ENCODE results near the gene DLG3. TPM values are rescaled to one million over a fixed set of nuclear protein-coding genes. Genes with fewer than 3 reads are reported as not detected.

DLG3 gene
- total and polyA plus RNA-seq, 5 experiments from 2014 or later: 2.3 to 6.7 (median 5.6) TPM

GRCh38 chrX:70464051-70464450 lies 19.4 kb downstream of the DLG3 start:
- ATAC-seq: no peak
- POLR2A ChIA-PET: no interaction called here
- Mint-ChIP-seq H3K36me3 (peaks cover 5 to 15% (median 12%) of the 10 kb centered on the region in 3 donors), H3K27ac (peak overlapping the region in 1 of 10 donors; percentile 40), H3K4me3 (peak overlapping the region in 1 of 10 donors; percentile 26), H3K27me3 (no peaks in the 10 kb centered on the region), H3K4me1 (peaks cover 0 to 2% (median under 1%) of the 10 kb centered on the region in 4 donors), H3K9me3 (no peaks in the 10 kb centered on the region)
- DNase-seq: no peak

- Mint-ChIP-seq H3K27me3 (no peaks in the 10 kb centered on the region), H3K4me3 (no peak overlapping the region), H3K36me3 (peaks cover 3 to 11% (median 5%) of the 10 kb centered on the region in 3 donors), H3K27ac (no peak overlapping the region), H3K4me1 (peaks cover 5 to 14% (median 11%) of the 10 kb centered on the region in 4 donors), H3K9me3 (no peaks in the 10 kb centered on the region)
- POLR2A ChIA-PET: no interaction called here
- DNase-seq: no peak
- no peak for ATAC-seq
Observed at GRCh38 chrX:70466968-70467367, 22.3 kb downstream of the DLG3 start.

DNA sequence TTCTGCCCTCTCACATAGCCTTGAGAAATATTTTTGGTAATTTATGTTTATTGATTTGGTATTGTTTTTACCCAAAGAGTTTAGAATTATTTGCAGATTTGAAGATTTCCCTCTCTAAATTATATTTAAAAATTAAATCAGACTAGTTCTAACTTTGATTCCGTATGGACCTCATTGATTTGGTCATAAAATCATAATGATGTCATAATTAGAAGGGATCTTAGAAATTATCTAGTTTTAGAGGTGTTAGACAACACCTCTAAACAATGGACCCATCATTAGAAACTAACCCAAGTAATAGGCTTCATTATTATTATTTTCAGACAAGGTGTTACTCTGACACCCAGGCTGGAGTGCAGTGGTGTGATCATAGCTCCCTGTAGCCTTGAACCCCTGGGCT lies 24.1 kb downstream of the DLG3 start:
- H3K9me3 Mint-ChIP-seq: no peaks in the 10 kb centered on the region
- H3K27me3 Mint-ChIP-seq: no peaks in the 10 kb centered on the region
- ATAC-seq (no peak), DNase-seq (no peak)
- peaks cover 3 to 9% (median 5%) of the 10 kb centered on the region in 3 donors for H3K36me3 Mint-ChIP-seq
- POLR2A ChIA-PET: no interaction called here
- H3K4me3 Mint-ChIP-seq: no peak overlapping the region
- no peak overlapping the region for H3K27ac Mint-ChIP-seq
- H3K4me1 Mint-ChIP-seq: peaks cover 5 to 17% (median 11%) of the 10 kb centered on the region in 4 donors

- H3K27ac Mint-ChIP-seq: no peak overlapping the region
- peaks cover 5 to 8% (median 5%) of the 10 kb centered on the region in 3 donors for H3K36me3 Mint-ChIP-seq
- DNase-seq: no peak
- H3K4me3 Mint-ChIP-seq: no peak overlapping the region
- peak in 1 of 2 donors; percentile 33 for ATAC-seq
- peaks cover 6 to 17% (median 11%) of the 10 kb centered on the region in 4 donors for H3K4me1 Mint-ChIP-seq
- H3K9me3 Mint-ChIP-seq: no peaks in the 10 kb centered on the region
- H3K27me3 Mint-ChIP-seq: no peaks in the 10 kb centered on the region
- POLR2A ChIA-PET: no interaction called here
Observed at GRCh38 chrX:70470850-70471289, 26.2 kb downstream of the DLG3 start.

DNA sequence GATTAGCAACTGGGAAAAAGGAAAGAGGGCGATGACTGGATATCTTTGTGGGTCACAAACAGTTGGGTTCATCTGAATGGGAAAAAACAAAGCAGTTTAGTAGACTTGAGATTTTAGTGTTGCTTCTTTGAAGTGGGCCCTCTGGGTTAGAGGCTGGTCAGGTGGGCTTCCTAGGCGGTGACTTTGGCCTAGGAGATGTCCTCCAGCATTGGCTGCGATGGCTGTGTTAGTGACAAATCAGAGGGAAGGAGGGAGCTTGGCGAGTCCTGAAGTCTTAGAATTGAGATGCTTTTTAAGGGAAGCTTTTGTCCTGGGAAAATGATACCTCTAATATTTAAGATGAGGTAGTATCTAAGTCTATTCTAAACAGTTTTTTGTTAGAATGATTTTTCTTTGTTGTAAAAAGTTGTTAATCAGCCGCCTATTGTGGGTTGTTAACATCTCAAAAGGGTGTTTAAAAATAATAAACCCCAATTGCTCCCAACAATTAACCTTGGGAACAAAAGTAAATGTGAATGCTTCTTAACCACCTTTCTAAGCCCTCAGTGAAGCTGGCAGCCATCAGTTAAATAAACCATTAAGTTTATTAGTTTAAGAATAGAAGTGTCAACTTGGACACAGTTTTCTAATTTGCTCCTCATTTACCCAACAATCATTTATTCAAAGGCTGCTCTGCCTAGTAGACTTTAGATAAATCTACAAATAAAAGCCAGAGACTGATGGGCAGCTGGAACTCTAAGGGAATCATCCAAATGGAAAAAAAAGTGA lies 31.7 kb downstream of the DLG3 start:
- POLR2A ChIA-PET: no interaction called here
- Mint-ChIP-seq H3K27me3 (no peaks in the 10 kb centered on the region), H3K4me1 (peaks cover 0 to 7% (median 4%) of the 10 kb centered on the region in 4 donors), H3K9me3 (no peaks in the 10 kb centered on the region), H3K36me3 (peaks cover 0 to 15% (median 2%) of the 10 kb centered on the region in 3 donors), H3K27ac (no peak overlapping the region), H3K4me3 (no peak overlapping the region)
- no peak for DNase-seq
- no peak for ATAC-seq

- peaks cover 4 to 21% (median 5%) of the 10 kb centered on the region in 3 donors for H3K36me3 Mint-ChIP-seq
- H3K27ac Mint-ChIP-seq: no peak overlapping the region
- H3K4me1 Mint-ChIP-seq: peaks cover 0 to 6% (median 1%) of the 10 kb centered on the region in 4 donors
- H3K4me3 Mint-ChIP-seq: no peak overlapping the region
- DNase-seq (no peak), ATAC-seq (no peak)
- POLR2A ChIA-PET: no interaction called here
- no peaks in the 10 kb centered on the region for H3K9me3 Mint-ChIP-seq
- H3K27me3 Mint-ChIP-seq: no peaks in the 10 kb centered on the region
Observed at GRCh38 chrX:70476934-70477733, 32.5 kb downstream of the DLG3 start.

GRCh38 chrX:70477734-70478075 lies 33.1 kb downstream of the DLG3 start:
- DNase-seq: no peak

GRCh38 chrX:70478526-70479245 lies 34.1 kb downstream of the DLG3 start:
- DNase-seq (no peak), ATAC-seq (no peak)
- Mint-ChIP-seq H3K4me1 (peaks cover 0 to 6% (median 0%) of the 10 kb centered on the region in 4 donors), H3K4me3 (no peak overlapping the region), H3K9me3 (no peaks in the 10 kb centered on the region), H3K27me3 (no peaks in the 10 kb centered on the region), H3K27ac (no peak overlapping the region), H3K36me3 (peaks cover 4 to 25% (median 7%) of the 10 kb centered on the region in 3 donors)
- POLR2A ChIA-PET: no interaction called here

More at GRCh38 chrX:70477734-70478075, 33.1 kb downstream of the DLG3 start:
- Mint-ChIP-seq H3K36me3 (peaks cover 4 to 22% (median 5%) of the 10 kb centered on the region in 3 donors), H3K4me3 (no peak overlapping the region), H3K27ac (no peak overlapping the region), H3K27me3 (no peaks in the 10 kb centered on the region), H3K9me3 (no peaks in the 10 kb centered on the region), H3K4me1 (peaks cover 0 to 6% (median 1%) of the 10 kb centered on the region in 4 donors)
- POLR2A ChIA-PET: no interaction called here
- no peak for ATAC-seq

DNA sequence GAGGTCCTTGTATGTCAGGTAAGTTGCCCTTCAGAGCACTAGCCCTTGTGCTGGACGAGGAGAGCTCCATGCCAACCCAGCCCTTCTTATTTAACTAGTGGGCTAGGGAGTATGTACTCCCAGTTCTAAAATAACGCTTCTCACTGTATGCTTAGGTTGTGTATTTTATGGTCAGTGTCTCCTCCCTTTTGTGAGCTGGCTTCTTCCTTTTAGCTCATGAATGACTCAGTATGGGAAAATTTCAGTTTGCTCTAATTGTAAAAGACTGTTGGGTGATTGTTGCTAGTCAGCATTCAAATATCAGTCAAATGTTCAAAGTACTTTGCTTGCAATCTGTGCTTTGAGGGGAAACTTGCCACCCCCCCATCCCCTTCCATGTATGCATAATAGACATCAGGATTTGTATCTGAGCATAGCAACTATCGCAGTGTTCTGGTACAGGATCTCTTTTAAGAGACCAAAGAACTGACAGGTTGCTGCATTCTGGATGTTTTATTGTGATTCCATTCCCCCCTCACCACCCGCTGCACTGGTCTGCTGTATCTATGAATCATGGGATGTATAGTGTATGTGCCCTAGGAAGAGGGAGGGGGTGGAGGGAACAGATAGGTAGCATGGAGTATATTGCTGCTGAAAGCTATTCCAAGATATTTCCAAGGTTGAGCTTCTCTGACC lies 34.7 kb downstream of the DLG3 start:
- H3K36me3 Mint-ChIP-seq: peaks cover 4 to 29% (median 5%) of the 10 kb centered on the region in 3 donors
- POLR2A ChIA-PET: no interaction called here

GRCh38 chrX:70479922-70480659 lies 35.5 kb downstream of the DLG3 start:
- H3K27me3 Mint-ChIP-seq: no peaks in the 10 kb centered on the region
- no peaks in the 10 kb centered on the region for H3K9me3 Mint-ChIP-seq
- no peak overlapping the region for H3K27ac Mint-ChIP-seq
- POLR2A ChIA-PET: no interaction called here
- H3K36me3 Mint-ChIP-seq: peaks cover 4 to 29% (median 5%) of the 10 kb centered on the region in 3 donors
- DNase-seq (no peak), ATAC-seq (no peak)
- H3K4me3 Mint-ChIP-seq: no peak overlapping the region
- peaks cover 0 to 4% (median 0%) of the 10 kb centered on the region in 4 donors for H3K4me1 Mint-ChIP-seq

More for the DNA sequence above, 34.7 kb downstream of the DLG3 start:
- ATAC-seq (no peak), DNase-seq (no peak)
- H3K4me1 Mint-ChIP-seq: peaks cover 0 to 4% (median 0%) of the 10 kb centered on the region in 4 donors
- H3K4me3 Mint-ChIP-seq: no peak overlapping the region
- H3K27me3 Mint-ChIP-seq: no peaks in the 10 kb centered on the region
- H3K9me3 Mint-ChIP-seq: no peaks in the 10 kb centered on the region
- H3K27ac Mint-ChIP-seq: peak overlapping the region in 1 of 10 donors; percentile 12

- H3K9me3 Mint-ChIP-seq: no peaks in the 10 kb centered on the region
- H3K4me1 Mint-ChIP-seq: peaks cover 0 to 4% (median 0%) of the 10 kb centered on the region in 4 donors
- H3K27me3 Mint-ChIP-seq: no peaks in the 10 kb centered on the region
- DNase-seq (no peak), ATAC-seq (no peak)
- POLR2A ChIA-PET: no interaction called here
- no peak overlapping the region for H3K4me3 Mint-ChIP-seq
- no peak overlapping the region for H3K27ac Mint-ChIP-seq
- peaks cover 4 to 29% (median 5%) of the 10 kb centered on the region in 3 donors for H3K36me3 Mint-ChIP-seq
Observed at GRCh38 chrX:70480660-70481018, 36.0 kb downstream of the DLG3 start.

All from naive thymus-derived CD8-positive, alpha-beta T cell (primary cell).